H9 (cell line): Measurements from ENCODE around the gene RCAN1. TPM values are rescaled to one million over a fixed set of nuclear protein-coding genes. Genes with fewer than 3 reads are reported as not detected.

Experiments
- DNase-seq: peaks from one replicate; pipeline ENCODE4 v3.0.0-alpha.2; 2017
- H2AFZ ChIP-seq: one replicate; pipeline ENCODE4 v1.6.1; 2013; ENCODE audit warnings: mild to moderate bottlenecking, low read length, control low read depth, moderate library complexity
- H2AK5ac ChIP-seq: 2 replicates; pipeline ENCODE4 v1.6.1; 2013; ENCODE audit warnings: low read length, control low read depth, mixed read lengths; ENCODE audit not compliant: insufficient read length
- H2BK120ac ChIP-seq: one replicate; pipeline ENCODE4 v1.6.1; 2013; ENCODE audit warnings: low read depth, mild to moderate bottlenecking, low read length, control low read depth, inconsistent platforms; ENCODE audit not compliant: poor library complexity, severe bottlenecking
- H2BK12ac ChIP-seq: 2 replicates; pipeline ENCODE4 v1.6.1; 2013; ENCODE audit warnings: low read length, control low read depth, mixed read lengths, low read depth; ENCODE audit not compliant: insufficient read length
- H2BK15ac ChIP-seq: 2 replicates; pipeline ENCODE4 v1.6.1; 2013; ENCODE audit warnings: low read depth, low read length, control low read depth
- H2BK20ac ChIP-seq: one replicate; pipeline ENCODE4 v1.6.1; 2013; ENCODE audit warnings: low read depth, mild to moderate bottlenecking, low read length, control low read depth, inconsistent platforms; ENCODE audit not compliant: poor library complexity, severe bottlenecking
- H2BK5ac ChIP-seq: 2 replicates; pipeline ENCODE4 v1.6.1; 2013; ENCODE audit warnings: low read length, control low read depth, mixed read lengths; ENCODE audit not compliant: insufficient read length
- H3K14ac ChIP-seq: 2 replicates; pipeline ENCODE4 v1.6.1; 2013; ENCODE audit warnings: low read length, control low read depth; ENCODE audit not compliant: insufficient read depth
- H3K18ac ChIP-seq: 2 replicates; pipeline ENCODE4 v1.6.1; 2013; ENCODE audit warnings: low read depth, mild to moderate bottlenecking, mixed read lengths, low read length, control low read depth; ENCODE audit not compliant: insufficient read length
- H3K23ac ChIP-seq: 2 replicates; pipeline ENCODE4 v1.6.1; 2013; ENCODE audit warnings: low read length, control low read depth, mixed read lengths, low read depth; ENCODE audit not compliant: insufficient read length
- H3K23me2 ChIP-seq: 2 replicates; pipeline ENCODE4 v1.6.1; 2013; ENCODE audit warnings: low read depth, mild to moderate bottlenecking, mixed read lengths, low read length, control low read depth; ENCODE audit not compliant: insufficient read length, poor library complexity, severe bottlenecking
- H3K27ac ChIP-seq: 2 replicates; pipeline ENCODE4 v1.5.1; 2013; ENCODE audit warnings: low read length, control low read depth, mixed read lengths, low read depth; ENCODE audit not compliant: insufficient read length
- H3K27me3 ChIP-seq: 2 replicates; pipeline ENCODE4 v1.6.1; 2013; ENCODE audit warnings: low read length, control low read depth, inconsistent platforms; ENCODE audit not compliant: insufficient read depth
- H3K4ac ChIP-seq: 2 replicates; pipeline ENCODE4 v1.6.1; 2013; ENCODE audit warnings: low read depth, mild to moderate bottlenecking, control low read depth, inconsistent platforms, low read length, moderate library complexity
- H3K4me1 ChIP-seq: 2 replicates; pipeline ENCODE4 v1.6.1; 2013; ENCODE audit warnings: low read length, control low read depth, inconsistent platforms; ENCODE audit not compliant: insufficient read depth
- H3K4me2 ChIP-seq: 2 replicates; pipeline ENCODE4 v1.6.1; 2013; ENCODE audit warnings: low read length, control low read depth, mixed read lengths; ENCODE audit not compliant: insufficient read length, insufficient read depth
- H3K56ac ChIP-seq: 2 replicates; pipeline ENCODE4 v1.6.1; 2013; ENCODE audit warnings: low read depth, mild to moderate bottlenecking, mixed read lengths, low read length, control low read depth; ENCODE audit not compliant: insufficient read length
- H3K79me1 ChIP-seq: 2 replicates; pipeline ENCODE4 v1.6.1; 2013; ENCODE audit warnings: low read depth, mild to moderate bottlenecking, moderate library complexity, low read length, control low read depth, inconsistent platforms; ENCODE audit not compliant: insufficient read depth, poor library complexity, severe bottlenecking
- H3K79me2 ChIP-seq: 2 replicates; pipeline ENCODE4 v1.6.1; 2013; ENCODE audit warnings: low read length, control low read depth, inconsistent platforms; ENCODE audit not compliant: insufficient read depth
- H3K9ac ChIP-seq: 2 replicates; pipeline ENCODE4 v1.6.1; 2013; ENCODE audit warnings: low read length, control low read depth, mixed read lengths; ENCODE audit not compliant: insufficient read length; ENCODE audit errors: extremely low read depth
- H3K9me3 ChIP-seq: one replicate; pipeline ENCODE4 v1.6.1; 2013; ENCODE audit warnings: low read depth, low read length, inconsistent platforms; ENCODE audit not compliant: control insufficient read depth
- H3T11ph ChIP-seq: one replicate; pipeline ENCODE4 v1.6.1; 2013; ENCODE audit warnings: mild to moderate bottlenecking, low read length, control low read depth, inconsistent platforms
- H4K20me1 ChIP-seq: one replicate; pipeline ENCODE4 v1.6.1; 2013; ENCODE audit not compliant: control insufficient read depth, insufficient read length, insufficient read depth
- H4K5ac ChIP-seq: 2 replicates; pipeline ENCODE4 v1.6.1; 2013; ENCODE audit warnings: low read depth, mild to moderate bottlenecking, mixed read lengths, low read length, control low read depth; ENCODE audit not compliant: insufficient read length
- H4K8ac ChIP-seq: replicated peaks from 2 replicates; pipeline ENCODE4 v1.6.1; 2013; ENCODE audit warnings: low read length, control low read depth, mixed read lengths, low read depth; ENCODE audit not compliant: insufficient read length
- H4K91ac ChIP-seq: 2 replicates; pipeline ENCODE4 v1.6.1; 2013; ENCODE audit warnings: low read depth, mild to moderate bottlenecking, moderate library complexity, mixed read lengths, low read length, control low read depth; ENCODE audit not compliant: insufficient read length
- H3K27ac Mint-ChIP-seq, 3 experiments: 2 replicates in 2 of 3; 3 replicates in 1 of 3; pipeline ENCODE4 v1.8.0; 2020 to 2021; ENCODE audit warnings: mixed read lengths in 3 of 3, mild to moderate bottlenecking in 1 of 3, moderate library complexity in 1 of 3
- H3K27me3 Mint-ChIP-seq: 2 replicates; pipeline ENCODE4 v1.8.0; 2021; ENCODE audit warnings: low read depth, mild to moderate bottlenecking, moderate library complexity, mixed read lengths
- H3K36me3 Mint-ChIP-seq, 3 experiments: 2 replicates in 2 of 3; 3 replicates in 1 of 3; pipeline ENCODE4 v1.8.0; 2020 to 2021; ENCODE audit warnings: low read depth in 3 of 3, mixed read lengths in 3 of 3; ENCODE audit not compliant: insufficient read depth in 1 of 3
- H3K4me1 Mint-ChIP-seq, 2 experiments: 2 replicates each; pipeline ENCODE4 v1.8.0; 2020; ENCODE audit warnings: mixed read lengths in 2 of 2
- H3K4me3 Mint-ChIP-seq, 2 experiments: 2 replicates in 1 of 2; 3 replicates in 1 of 2; pipeline ENCODE4 v1.8.0; 2020 to 2021; ENCODE audit warnings: mild to moderate bottlenecking in 2 of 2, mixed read lengths in 2 of 2, moderate library complexity in 1 of 2
- H3K9me3 Mint-ChIP-seq, 2 experiments: 2 replicates in 1 of 2; 3 replicates in 1 of 2; pipeline ENCODE4 v1.8.0; 2020; ENCODE audit warnings: mild to moderate bottlenecking in 2 of 2, mixed read lengths in 2 of 2, moderate library complexity in 1 of 2
- CTCF ChIP-seq: fragments of 200-600 bp; sonication (generic); conservative IDR thresholded peaks from 3 replicates; pipeline ENCODE4 v1.8.0; 2021; ENCODE audit warnings: antibody characterized with exemption, mild to moderate bottlenecking
- WGBS: extraction: QIAGEN DNeasy Blood & Tissue Kit; methylation state at CpG from one replicate; pipeline ENCODE4 v1.1.7; 2013; ENCODE audit warnings: missing lambda C conversion rate, low lambda C conversion rate, mixed read lengths; ENCODE audit not compliant: insufficient read length; ENCODE audit errors: extremely low coverage; 5-methylcytosine and 5-hydroxymethylcytosine counted together
- total RNA-seq: library from RNA; stranded (reverse); gene quantifications from 2 replicates; pipeline ENCODE4 v1.2.1, GENCODE V29; 2021

RCAN1 gene
- total RNA-seq, 1 experiment from 2014 or later = 7.0 TPM

- Histone ChIP-seq H3K23ac (no peak within 1 kb of the TSS), H2BK12ac (no peak within 1 kb of the TSS), H3K9me3 (no peaks in the 10 kb centered on the region), H2BK5ac (no peak within 1 kb of the TSS), H3K4me2 (no peak within 1 kb of the TSS), H3K79me1 (no peaks in the 10 kb centered on the region), H3K18ac (no peak within 1 kb of the TSS), H2BK15ac (no peak within 1 kb of the TSS), H4K5ac (no peak within 1 kb of the TSS), H3K9ac (no peak within 1 kb of the TSS), H3K4me1 (no peaks in the 10 kb centered on the region), H4K8ac (no peak within 1 kb of the TSS), H3K23me2 (no peaks in the 10 kb centered on the region), H4K91ac (no peak within 1 kb of the TSS), H3K27me3 (no peaks in the 10 kb centered on the region), H2AK5ac (no peak within 1 kb of the TSS), H3K56ac (no peak within 1 kb of the TSS), H3K27ac (no peak within 1 kb of the TSS), H3K79me2 (no peaks in the 10 kb centered on the region), H2BK20ac (no peak within 1 kb of the TSS), H4K20me1 (no peaks in the 10 kb centered on the region), H3K4ac (no peak within 1 kb of the TSS), H3T11ph (no peak within 1 kb of the TSS), H3K14ac (no peak within 1 kb of the TSS), H2BK120ac (no peak within 1 kb of the TSS), H2AFZ (no peak within 1 kb of the TSS)
- no peaks in the 10 kb centered on the region for H3K9me3 Mint-ChIP-seq
- H3K27me3 Mint-ChIP-seq = no peaks in the 10 kb centered on the region
- H3K27ac Mint-ChIP-seq = no peak within 1 kb of the TSS
- DNase-seq = no peak
- no peak for TF ChIP-seq CTCF
- no peak within 1 kb of the TSS for H3K4me3 Mint-ChIP-seq
- no peaks in the 10 kb centered on the region; a peak in 1 of 4 replicates for H3K4me1 Mint-ChIP-seq
- no CpG with 5 or more reads among the region's 14 CpGs for WGBS
- no peaks in the 10 kb centered on the region for H3K36me3 Mint-ChIP-seq
Measured at GRCh38 chr21:34511787-34512455, 103.0 kb downstream of the RCAN1 start, which contains the start of gene KCNE1. KCNE1 (minus strand) TSS chr21:34512210; CDS start chr21:34449634, 62,576 bp downstream.
